H1 (cell line): ENCODE data around the gene TDRD5. TPM values are rescaled to one million over a fixed set of nuclear protein-coding genes. Genes with fewer than 3 reads are reported as not detected.

ENCODE experiments used
- CBX8 ChIP-seq: fragments of 300-800, 300-1000 bp; sonication (generic); IDR thresholded peaks from 2 replicates; pipeline ENCODE4 v1.7.1; 2016; ENCODE audit warnings: low read depth, low read length, borderline replicate concordance
- GTF2F1 ChIP-seq: IDR thresholded peaks from 2 replicates; pipeline ENCODE4 v1.6.1; 2012; ENCODE audit warnings: low read depth, low read length, improper control_type of control experiment, borderline replicate concordance
- RXRA ChIP-seq: IDR thresholded peaks from 2 replicates; pipeline ENCODE4 v1.6.1; 2011; ENCODE audit warnings: low read depth, mild to moderate bottlenecking, low read length, moderate library complexity; ENCODE audit not compliant: insufficient read depth
- polyA plus RNA-seq, 7 experiments: library from polyadenylated mRNA; depleted of rRNA in 3 of 7; stranded (reverse) in 5 of 7; unstranded in 2 of 7; fragments of >200 nt in 5 of 7; fragments of 200-250 nt in 2 of 7; gene quantifications; 1 replicate in 5 of 7; 2 replicates in 1 of 7; 4 replicates in 1 of 7; pipeline versions ENCODE4 v1.2.1 to v1.2.3, GENCODE V29; 2011 to 2013; ENCODE audit warnings: missing spikeins in 2 of 7, mixed read lengths in 2 of 7
- total RNA-seq: library from RNA; stranded (reverse); fragmentation: NEBNext Ultra II Directional; extraction: Animal tissue kit (Norgen Biotek cat#: 25700); gene quantifications from 2 replicates; pipeline ENCODE4 v1.2.1, GENCODE V29; 2021

TDRD5 gene
- total and polyA plus RNA-seq, 2 of the 8 experiments (the other 6 are each of a cell fraction or from before 2014, with no cell fraction given) = 0.53 to 1.4 TPM

- TF ChIP-seq CBX8 (no peak), GTF2F1 (no peak), RXRA (no peak)
- TF ChIP-seq, all 59 proteins: peak for 0
Observed at GRCh38 chr1:179714159-179714558, 122.5 kb downstream of the TDRD5 start (continued).
